ENCODE measurements around the gene MATK.
"Not testable (repeated sequence)": the region's sequence is repeated elsewhere in the genome, so short reads cannot be mapped to it uniquely, and the experiment has no call there.

Gene MATK

DNA sequence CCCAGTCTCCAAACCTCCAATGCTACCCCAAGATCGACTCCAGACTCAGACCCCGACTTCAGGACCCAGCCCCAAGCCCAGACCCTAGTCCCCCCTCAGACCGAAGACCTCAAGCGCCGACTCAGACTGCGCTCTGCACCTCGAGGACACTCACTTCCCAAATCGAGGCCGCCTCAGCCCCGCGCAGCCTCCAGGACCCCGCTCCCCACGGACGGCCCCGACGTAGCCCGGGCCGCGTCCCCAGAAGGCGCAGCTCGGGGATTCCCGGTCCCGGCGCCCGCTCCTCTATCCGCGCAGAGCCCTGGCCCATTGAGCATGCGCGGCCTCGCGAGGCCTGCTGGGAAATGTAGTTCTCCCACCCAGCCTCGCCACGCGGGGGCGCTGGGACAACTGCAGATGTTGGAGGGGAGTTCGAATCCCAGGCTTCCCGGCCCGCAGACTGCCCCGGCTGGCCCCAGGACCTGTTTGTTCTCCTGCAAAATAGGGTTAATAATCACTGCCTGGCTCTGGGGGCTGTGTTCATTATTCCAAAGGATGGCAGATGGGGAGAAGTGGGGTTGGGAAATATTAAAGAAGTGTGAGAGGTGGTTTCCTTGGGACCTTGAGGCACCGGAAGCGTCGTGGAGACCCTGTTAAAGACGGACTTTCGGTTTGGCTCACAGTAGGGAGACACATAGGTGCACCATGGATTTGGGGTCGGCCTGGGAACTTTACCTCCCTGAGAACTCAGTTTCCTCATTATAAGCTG is 24.6 kb downstream of the MATK start, which contains the start of gene APBA3:
Gene APBA3, minus strand, starts transcription at position 311 of the 748 bp plus-strand sequence. CDS start 1,428 bp downstream, outside the sequence.
- TF ChIP-seq, protein P1, sequence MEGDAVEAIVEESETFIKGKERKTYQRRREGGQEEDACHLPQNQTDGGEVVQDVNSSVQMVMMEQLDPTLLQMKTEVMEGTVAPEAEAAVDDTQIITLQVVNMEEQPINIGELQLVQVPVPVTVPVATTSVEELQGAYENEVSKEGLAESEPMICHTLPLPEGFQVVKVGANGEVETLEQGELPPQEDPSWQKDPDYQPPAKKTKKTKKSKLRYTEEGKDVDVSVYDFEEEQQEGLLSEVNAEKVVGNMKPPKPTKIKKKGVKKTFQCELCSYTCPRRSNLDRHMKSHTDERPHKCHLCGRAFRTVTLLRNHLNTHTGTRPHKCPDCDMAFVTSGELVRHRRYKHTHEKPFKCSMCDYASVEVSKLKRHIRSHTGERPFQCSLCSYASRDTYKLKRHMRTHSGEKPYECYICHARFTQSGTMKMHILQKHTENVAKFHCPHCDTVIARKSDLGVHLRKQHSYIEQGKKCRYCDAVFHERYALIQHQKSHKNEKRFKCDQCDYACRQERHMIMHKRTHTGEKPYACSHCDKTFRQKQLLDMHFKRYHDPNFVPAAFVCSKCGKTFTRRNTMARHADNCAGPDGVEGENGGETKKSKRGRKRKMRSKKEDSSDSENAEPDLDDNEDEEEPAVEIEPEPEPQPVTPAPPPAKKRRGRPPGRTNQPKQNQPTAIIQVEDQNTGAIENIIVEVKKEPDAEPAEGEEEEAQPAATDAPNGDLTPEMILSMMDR (conservative IDR thresholded peaks at IDR 0.05) = peak; percentile 68
- H3K27ac ChIP-seq = peak within 1 kb of the TSS; percentile 91

DNA sequence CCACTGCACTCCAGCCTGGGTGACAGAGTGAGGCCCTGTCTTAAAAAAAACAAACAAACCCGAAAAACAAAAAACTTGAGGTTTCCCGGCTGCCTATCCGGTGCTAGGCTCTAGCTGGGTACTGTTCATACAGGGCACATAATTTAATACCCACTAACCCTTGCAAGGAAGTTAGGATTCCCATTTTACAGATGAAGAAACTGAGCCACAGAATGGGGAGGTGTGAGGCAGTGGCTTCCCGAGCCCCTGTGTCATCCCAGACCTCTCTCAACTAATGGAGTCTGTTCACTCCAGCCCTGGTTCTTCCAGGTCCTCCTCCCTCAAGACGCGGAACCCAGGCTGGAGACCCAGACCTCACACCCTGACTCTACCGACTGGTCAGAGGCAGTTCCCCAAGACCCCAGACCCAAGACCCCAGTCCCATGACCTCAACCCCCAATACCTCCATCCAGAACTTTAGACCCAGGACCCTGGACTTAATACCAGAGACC is 25.3 kb downstream of the MATK start:
- TF ChIP-seq, protein P1 (conservative IDR thresholded peaks at IDR 0.05) = no peak
- peak overlapping the region; percentile 69; the same call in 1 of the 2 replicates for H3K27ac ChIP-seq

DNA sequence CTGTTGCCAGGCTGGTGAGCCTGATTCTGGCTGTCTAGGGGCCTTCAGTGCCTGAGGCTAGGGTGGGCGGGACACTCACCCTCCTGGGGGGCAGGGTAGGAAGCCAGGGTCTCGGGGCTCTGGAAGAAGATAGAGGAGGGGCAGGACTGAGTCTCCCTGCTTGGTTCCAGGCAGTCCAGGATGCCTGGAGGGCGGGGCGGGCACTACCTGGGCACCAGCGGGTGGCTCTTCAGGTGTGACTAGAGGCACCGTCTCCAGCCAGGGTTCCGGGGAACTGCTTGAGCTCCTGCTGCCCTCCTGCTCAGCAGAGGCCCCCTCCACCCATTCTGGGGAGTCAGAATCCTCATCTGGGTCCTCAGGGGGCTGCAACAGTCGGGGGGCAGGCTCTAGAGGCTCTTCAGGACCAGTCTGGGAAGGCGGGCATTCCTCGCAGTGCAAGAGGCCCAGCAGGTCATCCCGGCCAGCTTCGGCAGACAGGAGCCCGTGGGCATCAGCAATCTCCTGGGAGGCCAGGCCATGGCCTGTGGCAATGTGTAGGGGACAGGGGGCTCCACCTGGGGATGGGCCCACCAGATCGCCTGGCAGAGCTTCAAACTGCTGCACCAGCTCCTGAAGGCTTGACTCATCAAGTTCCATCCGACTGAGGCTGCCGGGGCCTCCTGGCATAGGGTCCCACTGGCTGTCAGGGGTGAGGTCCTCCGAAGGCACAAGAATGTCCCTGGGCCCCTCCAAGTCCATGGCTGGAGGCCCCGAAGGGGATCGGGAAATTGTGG is 26.5 kb downstream of the MATK start:
- H3K27ac ChIP-seq = no peak overlapping the region
- TF ChIP-seq, protein P1 (conservative IDR thresholded peaks at IDR 0.05) = no peak

DNA sequence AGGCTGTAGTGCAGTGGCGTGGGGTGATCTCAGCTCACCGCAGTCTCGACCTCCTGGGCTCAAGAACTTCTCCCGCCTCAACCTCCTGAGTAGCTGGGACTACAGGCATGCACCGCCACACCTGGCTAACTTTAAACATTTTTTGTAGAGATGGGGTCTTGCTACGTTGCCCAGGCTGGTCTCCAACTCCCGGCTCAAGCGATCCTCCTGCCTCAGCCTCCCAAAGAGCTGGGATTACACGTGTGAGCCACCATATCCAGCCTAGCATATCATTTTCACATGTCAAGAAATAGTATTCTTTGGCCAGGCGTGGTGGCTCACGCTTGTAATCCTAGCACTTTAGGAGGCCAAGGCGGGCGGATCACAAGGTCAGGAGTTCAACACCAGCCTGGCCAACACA is 27.9 kb downstream of the MATK start:
- not testable (repeated sequence) for H3K27ac ChIP-seq

DNA sequence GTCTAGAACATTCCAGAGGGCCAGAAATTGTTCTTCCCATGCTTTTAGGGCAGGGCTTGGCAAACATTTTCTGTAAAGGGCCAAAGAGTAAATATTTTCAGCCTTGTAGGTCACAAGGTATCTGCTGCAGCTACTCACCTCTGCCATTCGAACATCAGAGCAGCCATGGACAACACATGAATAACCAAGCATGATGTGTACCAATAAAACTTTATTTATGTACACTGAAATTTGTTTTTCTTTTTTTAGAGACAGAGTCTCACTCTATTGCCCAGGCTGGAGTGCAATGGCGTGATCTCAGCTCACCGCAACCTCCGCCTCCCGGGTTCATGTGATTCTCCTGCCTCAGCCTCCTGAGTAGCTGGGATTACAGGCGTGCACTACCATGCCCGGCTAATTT is 28.5 kb downstream of the MATK start:
- H3K27ac ChIP-seq = not testable (repeated sequence)

DNA sequence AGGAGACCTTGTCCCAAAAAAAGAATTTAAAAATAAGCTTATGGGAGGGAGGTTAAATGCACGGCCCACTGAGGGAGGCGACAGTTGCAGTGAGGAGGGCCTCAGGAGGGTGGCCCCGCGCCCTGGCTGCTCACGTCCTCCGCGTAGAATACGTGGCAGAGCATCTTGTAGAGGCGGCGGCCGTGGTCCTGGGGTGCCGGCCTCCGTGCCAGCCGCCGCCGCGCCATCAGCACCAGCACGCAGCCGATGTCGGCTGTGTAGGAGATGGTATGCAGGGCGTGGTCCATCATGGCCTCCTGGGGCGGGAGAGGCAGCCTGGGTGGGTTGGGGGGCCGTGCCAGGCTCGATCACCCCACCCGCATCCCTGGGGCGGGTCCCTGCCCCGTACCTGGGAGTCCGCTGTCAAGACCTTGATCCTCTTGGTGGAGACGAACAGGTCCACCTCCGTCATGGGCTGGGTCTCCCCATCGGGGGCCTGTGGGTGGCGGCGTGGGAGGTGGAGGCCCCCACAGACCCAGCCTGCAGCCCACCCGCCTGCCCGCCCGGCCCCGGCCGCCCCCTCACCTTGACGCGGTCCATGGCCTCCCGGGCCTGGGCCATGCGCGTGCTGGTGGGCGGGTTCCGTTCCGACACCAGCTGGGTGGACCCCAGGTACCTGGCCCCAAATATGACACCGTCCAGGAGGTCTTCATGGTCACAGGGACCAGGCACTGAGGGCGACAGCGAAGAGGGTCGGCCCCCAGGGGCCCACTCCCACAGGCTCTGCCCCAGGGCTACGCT is 32.4 kb downstream of the MATK start:
- H3K27ac ChIP-seq = no peak overlapping the region
- TF ChIP-seq, protein P1 (conservative IDR thresholded peaks at IDR 0.05) = no peak

DNA sequence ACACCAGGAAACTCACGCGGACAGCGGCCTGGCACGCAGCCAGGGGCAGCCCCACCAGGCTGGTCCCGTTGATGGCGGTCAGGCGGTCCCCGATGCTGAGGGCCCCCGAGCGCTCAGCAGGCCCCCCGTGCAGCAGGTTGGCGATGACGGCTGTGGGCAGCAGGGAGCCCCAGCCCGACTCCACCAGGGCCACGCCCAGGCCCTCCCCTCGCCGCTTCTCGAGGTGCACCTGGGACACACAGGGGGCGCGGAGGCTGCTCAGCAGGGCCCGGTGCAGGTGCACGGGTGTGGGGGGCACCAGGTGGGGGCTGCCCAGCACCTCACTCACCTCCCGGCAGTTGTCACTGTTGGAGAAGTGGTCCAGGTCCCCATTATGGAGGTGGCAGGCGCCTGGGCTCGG is 33.7 kb downstream of the MATK start:
- no peak overlapping the region for H3K27ac ChIP-seq
- TF ChIP-seq, protein P1 (conservative IDR thresholded peaks at IDR 0.05) = no peak

DNA sequence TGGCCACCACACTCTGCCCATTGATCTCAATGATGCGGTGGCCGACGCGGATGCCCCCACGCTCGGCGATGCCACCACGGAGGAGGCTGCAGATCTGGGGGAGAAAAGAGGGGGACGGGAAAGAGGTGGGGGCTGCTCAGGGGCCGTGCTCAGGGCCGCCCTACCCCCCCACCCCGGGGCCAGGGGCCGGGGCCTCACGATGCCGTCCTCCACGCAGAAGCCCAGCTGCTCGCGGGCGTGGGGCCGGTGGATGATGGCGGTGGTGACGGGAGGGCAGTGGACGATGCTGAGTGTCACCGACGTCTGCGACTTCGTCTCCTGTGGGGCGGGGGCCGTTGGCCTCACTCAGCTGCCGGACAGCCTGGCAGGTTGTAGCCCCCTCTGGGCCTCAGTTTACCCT is 34.9 kb downstream of the MATK start:
- no peak overlapping the region for H3K27ac ChIP-seq
- TF ChIP-seq, protein P1 (conservative IDR thresholded peaks at IDR 0.05) = no peak

Data from VCaP (cell line).